Measurements from ENCODE around the gene MYO9A.

Gene MYO9A, protein sequence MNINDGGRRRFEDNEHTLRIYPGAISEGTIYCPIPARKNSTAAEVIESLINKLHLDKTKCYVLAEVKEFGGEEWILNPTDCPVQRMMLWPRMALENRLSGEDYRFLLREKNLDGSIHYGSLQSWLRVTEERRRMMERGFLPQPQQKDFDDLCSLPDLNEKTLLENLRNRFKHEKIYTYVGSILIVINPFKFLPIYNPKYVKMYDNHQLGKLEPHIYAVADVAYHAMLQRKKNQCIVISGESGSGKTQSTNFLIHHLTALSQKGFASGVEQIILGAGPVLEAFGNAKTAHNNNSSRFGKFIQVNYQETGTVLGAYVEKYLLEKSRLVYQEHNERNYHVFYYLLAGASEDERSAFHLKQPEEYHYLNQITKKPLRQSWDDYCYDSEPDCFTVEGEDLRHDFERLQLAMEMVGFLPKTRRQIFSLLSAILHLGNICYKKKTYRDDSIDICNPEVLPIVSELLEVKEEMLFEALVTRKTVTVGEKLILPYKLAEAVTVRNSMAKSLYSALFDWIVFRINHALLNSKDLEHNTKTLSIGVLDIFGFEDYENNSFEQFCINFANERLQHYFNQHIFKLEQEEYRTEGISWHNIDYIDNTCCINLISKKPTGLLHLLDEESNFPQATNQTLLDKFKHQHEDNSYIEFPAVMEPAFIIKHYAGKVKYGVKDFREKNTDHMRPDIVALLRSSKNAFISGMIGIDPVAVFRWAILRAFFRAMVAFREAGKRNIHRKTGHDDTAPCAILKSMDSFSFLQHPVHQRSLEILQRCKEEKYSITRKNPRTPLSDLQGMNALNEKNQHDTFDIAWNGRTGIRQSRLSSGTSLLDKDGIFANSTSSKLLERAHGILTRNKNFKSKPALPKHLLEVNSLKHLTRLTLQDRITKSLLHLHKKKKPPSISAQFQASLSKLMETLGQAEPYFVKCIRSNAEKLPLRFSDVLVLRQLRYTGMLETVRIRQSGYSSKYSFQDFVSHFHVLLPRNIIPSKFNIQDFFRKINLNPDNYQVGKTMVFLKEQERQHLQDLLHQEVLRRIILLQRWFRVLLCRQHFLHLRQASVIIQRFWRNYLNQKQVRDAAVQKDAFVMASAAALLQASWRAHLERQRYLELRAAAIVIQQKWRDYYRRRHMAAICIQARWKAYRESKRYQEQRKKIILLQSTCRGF (N-terminal part only)

DNA sequence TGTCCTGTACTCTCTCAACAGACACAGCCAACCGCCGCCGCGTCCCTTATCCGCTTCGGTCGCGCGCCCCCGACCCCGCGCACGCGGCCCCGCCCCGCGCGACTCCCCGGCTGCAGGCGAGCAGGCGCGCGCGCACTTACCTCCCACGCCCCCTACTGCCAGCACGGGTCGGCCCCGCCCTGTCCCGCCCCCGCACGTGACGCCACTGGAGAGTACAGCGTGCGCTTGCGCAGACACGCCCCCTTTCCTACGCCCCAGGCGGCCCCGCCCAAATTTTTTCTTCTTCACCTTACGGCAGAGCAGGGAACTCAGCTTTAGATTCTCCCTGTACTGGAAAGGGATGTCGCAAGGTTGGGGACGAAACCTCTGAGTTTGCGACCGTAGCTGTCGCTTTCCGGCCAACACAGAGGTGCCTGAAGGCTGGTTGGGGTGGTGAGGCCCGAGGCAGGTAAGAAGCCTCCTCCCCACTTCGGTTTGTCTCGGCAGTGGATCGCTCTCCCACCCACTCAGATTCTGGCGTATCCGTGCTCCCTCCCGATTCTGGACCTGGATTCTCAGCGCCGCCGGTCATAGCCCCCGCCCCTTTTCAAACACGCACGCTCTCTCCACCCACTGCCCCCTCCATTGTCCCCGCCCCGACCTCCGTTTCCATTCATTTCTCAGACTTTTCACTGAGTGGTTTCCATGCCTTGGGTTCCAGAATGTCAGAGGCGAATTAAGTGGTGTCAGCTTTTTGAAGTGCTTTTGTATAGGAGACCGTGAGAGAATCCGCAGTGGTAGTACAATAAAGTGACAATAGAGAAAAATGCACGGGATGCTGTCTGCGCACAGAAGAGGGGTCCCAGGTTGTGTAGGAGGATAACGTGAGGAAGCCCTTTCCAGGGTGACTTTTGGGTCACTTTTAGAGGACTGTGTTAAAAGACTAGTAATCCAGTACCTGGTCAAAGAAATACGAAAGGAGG lies at the start of gene MYO9A, which contains the start of gene SENP8:
Gene MYO9A, minus strand, starts transcription at position 134 of the 962 bp plus-strand sequence. CDS start 71,587 bp downstream, outside the sequence.
Gene SENP8, plus strand, starts transcription at position 387 of the 962 bp plus-strand sequence. CDS start 21,221 bp downstream, outside the sequence.
- DNase-seq (ENCODE audit: low read depth in 1 of 2, low spot score in 1 of 2), result peak; percentile 99 to 100

DNA sequence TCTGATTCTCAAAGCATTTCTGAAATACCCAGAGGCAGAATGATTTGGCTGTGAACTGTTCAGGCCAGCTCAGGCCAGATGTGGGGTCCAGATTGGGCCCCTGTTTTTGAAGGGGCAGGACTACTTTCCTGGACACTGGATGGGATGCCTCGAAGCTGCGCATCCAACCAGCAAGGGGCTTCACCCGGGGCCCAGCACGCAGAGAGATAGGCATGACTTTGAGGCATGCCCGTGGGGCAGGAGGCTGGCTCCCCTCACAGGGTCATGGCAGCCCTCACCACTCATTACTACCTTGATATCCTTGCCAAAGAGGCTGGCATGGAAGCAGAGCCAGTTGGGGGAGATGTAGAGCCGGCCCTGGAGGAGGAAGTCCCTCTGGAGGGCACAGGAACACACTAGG lies 49.5 kb upstream of the MYO9A start:
- DNase-seq (ENCODE audit: low read depth in 1 of 2, low spot score in 1 of 2), result no peak

DNA sequence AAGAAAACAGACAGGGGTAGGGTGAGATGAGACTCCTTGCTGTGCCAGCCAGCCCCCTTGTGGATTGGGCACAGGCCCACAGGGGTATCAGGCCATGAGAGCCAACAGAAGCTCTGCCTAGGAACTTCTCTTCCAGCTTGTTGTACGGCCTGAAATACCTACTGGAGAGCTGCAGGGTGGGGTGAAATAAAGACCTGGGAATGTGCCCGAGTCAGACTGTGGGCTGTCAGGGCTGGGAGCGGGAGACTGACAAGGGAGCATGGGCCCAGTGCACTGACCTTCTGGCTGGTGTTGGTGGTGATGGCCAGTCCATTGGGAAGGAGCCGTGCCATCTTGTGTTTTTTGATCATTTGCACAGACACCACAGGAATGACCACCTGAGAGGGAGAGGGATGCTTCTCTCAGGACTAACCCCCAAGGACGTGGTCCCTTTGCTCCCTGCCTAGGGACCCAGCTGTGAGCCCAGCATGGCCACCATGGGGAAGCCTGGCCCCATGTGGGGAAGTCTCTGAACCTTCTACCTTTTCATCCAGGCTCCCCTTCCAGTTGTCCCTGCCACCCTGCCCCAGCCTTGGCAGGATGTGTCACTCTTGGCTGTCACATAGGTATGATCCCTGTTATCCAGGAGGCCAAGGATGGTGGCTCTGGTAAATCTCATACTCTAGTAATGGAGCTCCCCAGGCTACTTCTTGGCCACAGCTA lies 48.9 kb upstream of the MYO9A start:
- no peak for DNase-seq (ENCODE audit: low read depth in 1 of 2, low spot score in 1 of 2)

DNA sequence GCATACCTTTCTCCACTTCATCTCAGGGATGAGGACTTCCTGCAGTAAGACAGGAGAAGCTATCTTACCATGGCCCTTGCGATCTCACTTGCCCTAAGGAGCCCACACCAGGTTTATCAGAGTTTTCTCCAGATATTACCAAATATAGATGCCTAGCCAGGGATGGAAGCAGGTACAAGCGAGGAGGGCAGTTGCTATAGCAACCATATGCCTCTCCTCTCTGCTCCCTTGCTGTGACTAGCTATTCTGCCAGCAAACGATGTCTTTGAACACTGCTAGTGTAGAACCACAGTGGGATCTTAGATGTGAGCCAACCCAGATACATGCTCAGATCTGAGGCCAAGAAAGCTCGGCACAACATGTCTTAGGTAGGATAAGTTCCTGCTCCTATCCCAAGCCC lies 45.8 kb upstream of the MYO9A start:
- DNase-seq (ENCODE audit: low read depth in 1 of 2, low spot score in 1 of 2), result no peak

DNA sequence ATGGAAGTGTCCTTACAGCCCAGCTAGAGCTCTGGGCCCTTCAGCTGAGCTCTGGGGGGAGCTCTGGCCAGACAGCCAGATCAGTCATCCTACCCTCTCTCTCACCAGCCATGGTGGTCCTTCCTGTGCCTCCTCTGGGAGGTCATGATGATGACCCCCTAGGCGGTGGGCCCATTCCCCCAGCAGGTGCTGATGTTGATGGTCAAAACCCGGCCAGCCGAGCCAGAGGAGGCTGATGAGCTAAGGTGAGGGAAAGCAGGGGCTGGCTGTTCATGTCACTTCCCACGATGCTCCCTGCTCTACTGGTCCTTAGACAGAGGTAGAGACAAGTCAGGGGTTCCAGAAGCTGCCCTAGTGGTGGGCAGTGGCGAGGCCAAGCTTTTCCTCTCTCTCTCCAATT lies 44.6 kb upstream of the MYO9A start:
- DNase-seq (ENCODE audit: low read depth in 1 of 2, low spot score in 1 of 2), result no peak

DNA sequence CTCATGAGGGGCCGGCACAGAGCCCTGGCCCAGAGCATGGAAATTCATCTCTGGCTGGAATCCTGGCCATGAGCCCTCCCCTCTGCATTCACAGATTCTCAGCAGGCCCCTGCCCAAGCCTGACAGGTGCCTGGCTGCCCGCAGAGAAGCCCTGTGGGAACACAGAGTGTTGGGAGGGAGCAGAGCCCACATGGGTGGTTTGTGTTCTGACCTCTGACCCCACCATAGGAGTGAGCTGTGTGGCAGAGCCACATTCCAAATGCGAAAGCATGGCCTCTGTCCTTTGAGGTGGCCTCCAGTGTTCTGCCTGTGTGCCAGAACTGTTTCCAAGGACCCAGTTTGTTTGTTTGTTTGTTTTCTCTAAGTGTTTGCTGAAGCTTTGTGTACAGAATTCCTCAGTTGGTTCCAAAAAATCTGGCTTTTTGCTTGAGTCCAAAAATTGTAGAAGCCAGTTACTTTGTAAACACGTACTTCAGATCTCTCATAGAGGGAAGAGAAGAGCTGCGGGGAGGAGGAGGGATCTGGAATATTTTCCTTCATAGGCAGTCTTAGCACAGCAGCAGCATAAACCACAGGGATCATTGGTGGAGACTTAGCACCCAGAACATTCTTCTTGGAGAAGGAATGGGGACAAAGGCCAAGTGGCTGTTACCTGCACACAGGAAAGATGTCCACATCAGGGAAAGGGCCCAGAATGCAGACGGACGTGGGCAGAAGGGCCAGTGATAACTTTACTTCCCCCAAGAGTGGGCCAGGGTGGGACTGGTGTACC lies 43.6 kb upstream of the MYO9A start:
- no peak for DNase-seq (ENCODE audit: low read depth in 1 of 2, low spot score in 1 of 2)

DNA sequence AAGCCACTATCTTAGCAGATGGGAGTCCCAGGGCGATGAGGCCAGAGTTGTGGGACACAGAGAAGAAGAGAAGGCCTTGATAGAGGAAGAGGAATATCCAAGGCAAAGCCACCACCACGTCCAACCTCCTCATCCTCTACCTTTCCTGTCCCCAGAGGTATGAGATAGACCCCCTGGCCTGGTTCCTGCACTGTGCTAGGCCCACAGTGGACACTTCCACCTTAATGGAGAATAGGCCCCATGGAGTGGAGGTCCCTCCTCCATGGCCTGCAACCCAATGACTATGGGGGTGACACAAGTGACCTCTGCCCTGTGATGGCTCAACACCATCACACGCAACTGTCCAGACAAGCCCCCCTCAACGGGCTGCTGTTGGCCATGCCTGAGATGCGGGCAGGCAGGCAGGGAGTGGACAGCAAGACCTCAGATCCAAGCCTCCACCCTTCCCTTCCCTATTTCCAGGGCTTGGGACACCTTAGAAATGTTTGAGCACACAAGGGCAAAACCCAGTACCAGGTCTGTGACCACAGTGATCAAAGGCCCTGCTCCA lies 42.8 kb upstream of the MYO9A start:
- DNase-seq (ENCODE audit: low read depth in 1 of 2, low spot score in 1 of 2), result no peak

DNA sequence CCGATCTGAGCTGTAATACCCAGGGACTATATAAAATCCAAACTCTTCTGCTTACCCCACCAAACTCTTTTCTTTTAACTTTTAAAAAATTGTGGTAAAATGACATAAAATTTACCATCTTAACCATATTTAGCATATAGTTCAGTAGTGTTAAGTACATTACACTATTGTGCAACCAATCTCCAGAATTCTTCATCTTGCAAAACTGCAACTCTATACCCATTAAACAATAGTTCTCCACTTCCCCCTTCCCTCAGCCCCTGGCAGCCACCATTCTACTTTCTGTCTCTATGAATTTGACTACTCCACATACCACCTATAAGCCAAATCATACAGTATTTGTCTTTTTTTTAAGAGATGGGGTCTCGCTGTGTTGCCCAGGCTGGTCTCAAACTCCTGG lies 39.0 kb upstream of the MYO9A start:
- DNase-seq (ENCODE audit: low read depth in 1 of 2, low spot score in 1 of 2), result no peak

DNA sequence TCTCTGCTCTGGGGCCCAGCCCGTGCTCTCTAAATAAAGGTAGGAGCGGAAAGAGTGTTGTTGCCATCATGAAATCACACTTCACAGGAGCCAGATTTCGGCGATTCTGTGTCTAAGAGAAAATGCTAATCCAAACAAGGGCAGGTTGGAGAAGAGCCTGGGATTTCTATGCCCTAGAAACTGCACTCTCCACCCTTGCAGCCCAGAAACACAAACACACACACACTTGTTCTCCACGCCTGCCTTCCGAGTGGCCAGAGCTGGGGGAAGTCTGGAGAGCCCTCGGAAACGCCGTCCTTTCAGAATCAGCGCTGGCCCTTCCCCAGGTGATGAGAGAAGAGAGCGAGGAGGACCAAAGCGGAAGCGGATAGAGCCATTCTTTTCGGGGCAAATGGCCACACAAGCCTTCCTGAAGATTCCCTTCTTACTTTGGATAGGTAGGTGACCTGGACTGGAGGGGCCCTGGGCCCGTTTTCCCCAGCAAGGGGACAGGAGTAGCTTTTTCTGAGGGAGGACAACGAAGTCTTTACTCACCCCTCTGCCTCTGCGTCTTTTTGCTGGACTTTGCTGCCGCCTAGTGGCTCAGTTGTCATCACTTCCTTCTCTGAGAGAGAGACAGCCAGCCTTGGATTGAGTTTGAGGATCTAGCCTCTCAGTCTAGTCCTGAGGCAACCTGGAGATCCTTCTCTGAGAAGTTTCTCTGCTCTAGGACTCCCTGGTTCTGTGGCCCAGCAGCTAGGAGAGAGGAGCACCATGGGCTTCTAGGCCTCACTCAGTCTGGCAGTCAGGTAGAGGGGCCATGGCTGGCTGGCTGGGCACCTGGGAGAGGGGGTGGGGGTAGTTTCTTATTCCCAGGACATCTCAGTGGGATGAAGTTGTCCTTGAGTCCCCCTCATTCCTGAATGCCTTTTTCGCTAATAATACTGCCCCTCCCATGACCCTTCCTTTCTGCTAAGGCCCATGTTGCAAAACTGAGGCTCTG lies 38.0 kb upstream of the MYO9A start:
- peak; percentile 72 to 77 for DNase-seq (ENCODE audit: low read depth in 1 of 2, low spot score in 1 of 2)

DNA sequence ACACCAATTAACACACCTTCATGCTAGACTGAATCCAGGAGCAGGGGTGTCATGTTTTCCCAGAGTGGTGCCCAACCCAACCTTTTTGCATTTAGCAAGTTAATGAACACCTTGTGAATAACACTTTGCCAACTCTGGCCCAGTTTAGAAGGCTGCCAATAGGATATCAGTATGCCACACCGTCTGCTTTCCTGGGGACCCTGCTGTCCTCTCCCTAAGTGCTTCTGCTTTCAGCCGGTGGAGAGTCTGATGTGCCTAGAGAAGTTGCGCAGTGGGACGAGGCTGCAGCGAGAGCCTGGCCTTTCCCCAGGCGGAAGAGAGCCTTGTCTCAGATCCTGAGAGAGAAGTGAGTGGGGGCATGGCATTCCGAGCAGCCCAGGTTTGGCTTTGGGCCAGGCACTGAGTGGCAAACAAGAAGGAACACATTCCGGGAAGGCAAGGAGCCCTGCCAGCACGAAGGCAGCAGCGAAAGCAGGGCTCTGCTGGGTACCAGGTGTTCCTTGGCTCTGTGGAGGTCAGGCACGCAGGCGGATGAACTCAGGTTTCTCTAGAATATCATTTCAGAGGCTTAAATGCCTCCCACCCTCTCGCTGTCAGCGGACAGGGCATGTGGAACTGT lies 37.2 kb upstream of the MYO9A start:
- DNase-seq (ENCODE audit: low read depth in 1 of 2, low spot score in 1 of 2), result no peak

DNA sequence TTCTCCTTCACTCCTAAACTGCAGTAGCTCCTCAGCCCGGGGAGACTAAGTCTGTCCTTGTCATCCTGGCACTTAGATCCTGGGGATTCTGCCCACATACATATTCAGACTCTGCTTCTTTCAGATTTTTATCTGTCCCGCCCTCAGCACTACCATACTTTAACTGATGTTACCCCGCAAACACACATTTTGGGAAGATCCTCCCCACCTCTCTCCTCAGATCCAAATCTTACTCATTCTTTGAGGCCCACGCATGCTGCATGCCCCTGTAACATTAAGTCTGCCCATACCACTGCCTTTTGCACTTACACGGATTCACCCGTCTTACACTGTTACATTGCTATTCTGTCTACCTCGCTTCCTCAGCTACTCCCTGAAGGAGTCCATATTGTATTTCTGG lies 36.4 kb upstream of the MYO9A start:
- no peak for DNase-seq (ENCODE audit: low read depth in 1 of 2, low spot score in 1 of 2)

DNA sequence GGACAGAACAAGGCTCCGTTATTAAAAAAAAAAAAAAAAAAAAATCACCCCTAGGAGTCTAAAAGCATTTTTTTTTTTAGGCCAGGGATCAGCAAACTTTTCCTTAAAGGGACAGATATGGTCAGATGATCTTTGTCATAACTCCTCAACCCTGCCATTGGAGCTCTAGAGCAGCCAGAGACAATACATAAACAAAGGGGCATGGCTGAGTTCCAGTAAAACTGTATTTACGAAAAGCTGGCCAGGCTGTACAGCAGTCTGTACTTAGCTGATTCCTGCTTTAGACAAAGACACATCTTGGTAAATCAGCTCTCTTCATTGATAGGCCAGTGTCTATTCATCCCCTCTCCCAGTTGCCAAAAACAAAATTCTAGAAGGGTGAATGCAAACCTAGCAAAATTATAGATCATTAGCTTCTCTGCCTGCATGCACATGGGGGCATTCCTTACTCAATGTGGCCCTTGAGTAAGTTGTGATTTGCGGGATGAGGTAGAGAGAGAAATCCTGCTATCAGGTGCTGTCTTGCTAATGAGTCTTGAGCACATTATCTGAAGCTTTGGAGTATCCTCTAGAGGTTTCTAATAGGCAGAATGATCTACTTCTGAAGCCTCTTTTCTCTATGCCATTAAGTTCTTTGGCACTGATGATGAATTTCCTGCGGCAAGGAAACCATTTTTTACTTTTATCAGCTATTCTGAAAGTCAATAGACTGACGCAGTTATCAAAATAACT lies 35.5 kb upstream of the MYO9A start:
- no peak for DNase-seq (ENCODE audit: low read depth in 1 of 2, low spot score in 1 of 2)

DNA sequence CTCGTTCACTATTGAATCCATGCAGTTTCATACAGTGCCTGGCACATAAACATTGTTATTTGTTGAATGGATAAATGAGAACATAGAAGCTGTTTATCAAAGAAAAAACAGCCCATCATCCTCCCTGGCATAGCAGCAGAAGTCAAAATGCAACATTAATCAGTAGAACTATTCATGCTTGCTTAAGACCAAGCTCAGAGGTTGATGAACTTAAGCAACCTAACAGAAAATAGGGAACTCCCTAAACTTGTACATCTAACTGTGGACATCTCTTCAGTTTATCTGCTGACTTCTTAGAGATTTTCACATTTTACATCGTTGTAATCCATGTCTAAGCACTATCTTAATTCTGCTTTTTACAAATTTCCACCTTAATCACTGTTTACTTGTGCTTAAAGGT lies 29.5 kb upstream of the MYO9A start:
- DNase-seq (ENCODE audit: low read depth in 1 of 2, low spot score in 1 of 2), result no peak

DNA sequence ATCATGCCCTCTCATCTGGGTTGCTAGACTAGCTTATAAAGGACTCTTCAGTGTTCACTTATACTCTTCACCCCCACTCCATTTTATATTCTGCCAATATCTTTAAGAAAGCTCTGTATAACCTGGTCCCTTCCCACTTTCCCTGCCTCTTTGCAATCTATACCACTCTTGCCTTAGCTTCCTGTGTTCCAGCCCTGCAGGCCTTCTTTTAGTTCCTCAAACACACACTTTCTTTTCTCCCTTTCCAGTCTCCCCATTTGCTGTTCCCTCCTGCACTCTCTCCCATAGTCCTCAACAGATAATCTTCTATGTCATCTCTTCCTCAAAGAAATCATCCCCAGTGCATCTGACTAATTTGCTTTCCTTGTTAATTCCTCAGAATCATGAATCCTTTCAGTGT lies 29.0 kb upstream of the MYO9A start:
- no peak for DNase-seq (ENCODE audit: low read depth in 1 of 2, low spot score in 1 of 2)

DNA sequence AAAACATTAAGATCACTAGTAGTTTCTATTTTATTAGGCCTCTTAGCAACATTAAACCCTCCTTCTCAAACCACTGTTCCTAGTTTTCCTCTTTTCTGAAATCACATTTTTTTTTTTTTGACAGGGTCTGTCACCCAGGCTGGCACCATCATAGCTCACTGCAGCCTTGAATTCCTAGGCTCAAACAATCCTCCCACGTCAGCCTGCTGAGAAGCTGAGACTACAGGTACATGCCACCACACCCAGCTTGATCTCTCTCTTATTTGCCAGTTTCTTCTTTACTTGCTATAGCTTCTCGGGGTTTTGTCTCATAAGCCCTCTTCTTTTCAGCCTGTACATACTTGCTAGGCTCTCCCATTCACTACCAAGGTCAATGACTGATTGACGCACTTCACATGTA lies 28.3 kb upstream of the MYO9A start:
- no peak for DNase-seq (ENCODE audit: low read depth in 1 of 2, low spot score in 1 of 2)
